Measurements from ENCODE around the gene SAPCD1.
"Not testable (repeated sequence)": the region's sequence is repeated elsewhere in the genome, so short reads cannot be mapped to it uniquely, and the experiment has no call there.

Gene SAPCD1

DNA sequence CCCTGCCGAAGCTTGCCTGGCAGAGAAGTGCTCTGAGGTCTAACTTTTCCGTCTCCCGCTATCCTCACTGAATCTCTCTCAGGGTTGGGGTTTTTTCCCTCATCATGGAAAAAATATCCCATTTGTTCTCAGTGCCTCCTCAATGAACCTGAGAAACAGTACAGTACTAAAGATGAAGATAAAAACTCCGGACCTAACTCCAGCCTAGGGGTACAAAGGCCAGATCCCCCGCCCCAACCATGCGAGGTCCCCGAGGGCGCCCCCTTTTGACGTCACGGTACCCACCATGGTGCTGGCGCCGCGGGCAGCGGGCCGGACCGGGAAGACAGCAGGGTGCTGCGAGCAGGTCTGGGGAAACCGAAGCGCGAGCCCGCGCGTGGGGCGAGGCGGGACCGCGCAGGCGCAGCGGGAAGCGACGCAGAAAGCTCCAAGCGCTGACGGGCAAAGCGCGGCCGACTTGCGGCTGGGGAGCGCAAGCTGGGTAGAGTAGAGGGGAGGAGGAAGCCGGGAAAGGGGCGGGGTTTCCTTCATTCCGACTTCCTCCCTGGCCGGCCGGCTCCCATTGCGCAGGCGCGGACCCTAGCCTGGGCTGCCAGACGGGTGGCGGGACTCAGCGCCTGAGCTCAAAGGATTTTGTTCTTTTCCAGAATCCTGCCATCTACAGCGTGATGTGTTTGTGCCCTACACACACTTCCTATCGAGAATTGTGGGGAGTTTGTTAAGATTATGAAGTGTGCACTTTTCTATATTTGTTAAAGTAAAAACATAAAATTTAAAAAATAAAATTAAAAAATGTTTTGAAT lies 44.2 kb downstream of the SAPCD1 start, which contains the start of gene LSM2:
TSS of gene LSM2 (minus strand) at position 497 of the 803 bp plus-strand sequence. CDS start at position 288, 209 bp downstream.
- peak; percentile 96 for FAIRE-seq

DNA sequence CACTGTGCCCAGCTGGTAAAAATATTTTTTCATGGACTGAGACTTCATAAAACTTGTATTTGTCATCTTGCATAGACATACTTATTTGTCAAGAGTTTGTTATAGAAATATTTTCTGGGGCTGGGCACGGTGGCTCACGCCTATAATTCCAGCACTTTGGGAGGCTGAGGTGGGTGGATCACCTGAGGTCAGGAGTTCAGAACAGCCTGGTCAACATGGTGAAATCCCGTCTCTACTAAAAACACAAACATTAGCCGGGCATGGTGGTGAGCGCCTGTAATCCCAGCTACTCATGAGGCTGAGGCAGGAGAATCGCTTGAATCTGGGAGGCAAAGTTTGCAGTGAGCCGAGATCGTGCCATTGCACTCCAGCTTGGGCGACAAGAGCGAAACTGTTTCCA lies 46.1 kb downstream of the SAPCD1 start:
- not testable (repeated sequence) for FAIRE-seq

DNA sequence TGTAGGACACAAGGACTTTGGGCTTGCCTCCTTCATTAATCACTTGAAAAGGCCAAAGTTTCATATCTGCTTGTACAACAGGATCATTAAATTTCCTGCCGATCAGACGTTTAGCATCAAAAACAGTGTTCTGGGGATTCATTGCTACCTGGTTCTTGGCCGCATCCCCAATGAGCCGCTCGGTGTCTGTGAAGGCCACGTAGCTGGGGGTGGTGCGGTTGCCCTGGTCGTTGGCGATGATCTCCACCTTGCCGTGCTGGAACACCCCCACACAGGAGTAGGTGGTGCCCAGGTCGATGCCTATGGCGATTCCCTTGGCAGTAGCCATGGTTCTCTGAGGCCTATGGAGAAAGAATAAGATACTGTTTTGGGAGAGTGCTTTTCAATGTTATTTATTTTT lies 49.2 kb downstream of the SAPCD1 start:
- FAIRE-seq, result no peak

DNA sequence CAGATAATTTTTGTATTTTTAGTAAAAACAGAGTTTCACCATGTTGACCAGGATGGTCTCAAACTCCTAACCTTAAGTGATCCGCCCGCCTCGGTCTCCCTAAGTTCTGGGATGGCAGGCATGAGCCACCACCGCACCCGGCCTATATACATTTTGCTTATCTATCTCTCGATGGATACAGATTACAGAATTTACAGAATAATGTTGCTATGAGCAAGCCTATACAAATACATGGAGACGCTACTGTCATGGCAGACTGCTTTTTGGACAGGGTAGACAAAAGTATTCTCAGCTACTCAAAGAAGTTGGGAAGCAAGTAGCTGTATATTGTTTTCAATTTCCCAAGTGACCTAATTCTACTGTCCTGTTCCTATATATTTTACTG lies 51.0 kb downstream of the SAPCD1 start:
- FAIRE-seq, result no peak

Measured in G401.6 (cell line).